K562 (cell line): ENCODE measurements around the gene BDNF. TPM values are rescaled to one million over a fixed set of nuclear protein-coding genes. Genes with fewer than 3 reads are reported as not detected.

Source experiments
- ATAC-seq: fragments of 200-7000 bp; cut with Tn5 transposase; 3 replicates; pipeline ENCODE4 v1.9.1; 2020; ENCODE audit warnings: moderate library complexity
- BruUV-seq: library from RNA; stranded (reverse); fragments of 400-500 nt; replicated peaks from 2 replicates; lab custom pipeline; 2021; lab: Mats Ljungman, UMichigan
- CTCF ChIA-PET: fragments of 300-600 bp; formaldehyde crosslinking; extraction: SDS; loops from one replicate; lab custom pipeline; 2021; ENCODE audit warnings: low intra/inter-chr PET ratio; lab: Yijun Ruan, JAX
- POLR2A ChIA-PET: fragments of 300-600, 350-650 bp; sonication (Branson Sonifier 250); formaldehyde crosslinking; extraction: SDS; loops from one replicate; lab custom pipeline; 2021; ENCODE audit warnings: antibody characterized with exemption, inconsistent platforms; lab: Yijun Ruan, JAX
- DNase-seq, 4 experiments: peaks; one replicate each; pipeline versions ENCODE4 v3.0.0 to v3.0.0-alpha.2; 2011 to 2018; ENCODE audit warnings: low spot score in 3 of 4, mixed read lengths in 3 of 4; ENCODE audit errors: extremely low read depth in 1 of 4
- FAIRE-seq: peaks from 2 replicates; lab custom pipeline; 2011; peaks lifted over from hg19 to GRCh38; lab: Jason Lieb, UNC
- H2AFZ ChIP-seq: 2 replicates; pipeline ENCODE4 v1.6.0; 2011; ENCODE audit warnings: low read depth, low read length, control low read depth, inconsistent platforms
- H3K27ac ChIP-seq: fragments of 200-600 bp; 3 replicates; pipeline ENCODE4 v1.8.0; 2011; ENCODE audit warnings: low read depth, mild to moderate bottlenecking, control low read depth, inconsistent platforms, low read length, moderate library complexity, mixed read lengths; ENCODE audit errors: extremely low read depth
- H3K27me3 ChIP-seq, 2 experiments: fragments of 300-600 bp in 1 of 2; 2 replicates in 1 of 2; 3 replicates in 1 of 2; pipeline versions ENCODE4 v1.6.0 to v1.8.0; 2011; ENCODE audit warnings: inconsistent platforms in 2 of 2, low read length in 2 of 2, mild to moderate bottlenecking in 1 of 2, mixed read lengths in 1 of 2, moderate library complexity in 1 of 2; ENCODE audit not compliant: control insufficient read depth in 2 of 2, insufficient read depth in 2 of 2
- H3K36me3 ChIP-seq: fragments of 300-600 bp; 3 replicates; pipeline ENCODE4 v1.8.0; 2011; ENCODE audit warnings: mild to moderate bottlenecking, low read length, inconsistent platforms; ENCODE audit not compliant: control insufficient read depth, insufficient read depth
- H3K4me1 ChIP-seq, 2 experiments: fragments of 200-600 bp in 1 of 2; replicated peaks in 1 of 2; 2 replicates in 1 of 2; 3 replicates in 1 of 2; pipeline versions ENCODE4 v1.5.1 to v1.8.0; 2011; ENCODE audit warnings: inconsistent platforms in 2 of 2, low read length in 2 of 2, mild to moderate bottlenecking in 1 of 2, mixed read lengths in 1 of 2, moderate library complexity in 1 of 2; ENCODE audit not compliant: control insufficient read depth in 2 of 2, insufficient read depth in 2 of 2
- H3K4me2 ChIP-seq: 2 replicates; pipeline ENCODE4 v1.6.1; 2011; ENCODE audit warnings: low read length, control low read depth, inconsistent platforms, mixed read lengths; ENCODE audit not compliant: insufficient read depth
- H3K4me3 ChIP-seq: fragments of 200-600 bp; sonication (generic), shearing (Covaris generic); 2 replicates; pipeline ENCODE4 v1.5.1; 2016; ENCODE audit warnings: control low read depth, inconsistent platforms
- H3K79me2 ChIP-seq: fragments of 200-600 bp; 3 replicates; pipeline ENCODE4 v1.8.0; 2011; ENCODE audit warnings: low read length, inconsistent platforms; ENCODE audit not compliant: control insufficient read depth, insufficient read depth
- H3K9ac ChIP-seq, 2 experiments: 2 replicates each; pipeline versions ENCODE4 v1.6.0 to v1.6.1; 2011; ENCODE audit warnings: low read depth in 2 of 2, low read length in 2 of 2, control low read depth in 1 of 2, inconsistent platforms in 1 of 2, mild to moderate bottlenecking in 1 of 2, mixed read lengths in 1 of 2; ENCODE audit not compliant: insufficient read depth in 1 of 2
- H3K9me1 ChIP-seq: one replicate; pipeline ENCODE4 v1.6.0; 2011; ENCODE audit warnings: inconsistent platforms, mild to moderate bottlenecking, low read length, moderate library complexity; ENCODE audit not compliant: control insufficient read depth, insufficient read depth
- H3K9me3 ChIP-seq: replicated peaks from 2 replicates; pipeline ENCODE4 v1.5.1; 2011; ENCODE audit warnings: low read depth, low read length, inconsistent platforms; ENCODE audit not compliant: control insufficient read depth, insufficient read depth
- H4K20me1 ChIP-seq: replicated peaks from 2 replicates; pipeline ENCODE4 v1.6.1; 2011; ENCODE audit warnings: low read length, inconsistent platforms, mixed read lengths; ENCODE audit not compliant: control insufficient read depth, insufficient read depth
- ARID3B ChIP-seq: fragments of 250-450 bp; sonication (Bioruptor Pico); IDR thresholded peaks from 2 replicates; pipeline ENCODE4 v1.4.0; 2020; ENCODE audit warnings: borderline replicate concordance
- CHD2 ChIP-seq: IDR thresholded peaks from 2 replicates; pipeline ENCODE4 v1.6.1; 2011; ENCODE audit warnings: low read depth, low read length
- CREB3L1 ChIP-seq: fragments of 450-650 bp; IDR thresholded peaks from 2 replicates; pipeline ENCODE4 v1.6.1; 2014; ENCODE audit warnings: low read depth, mild to moderate bottlenecking, moderate library complexity, borderline replicate concordance
- IFI16 ChIP-seq: fragments of 250-450 bp; sonication (Bioruptor Pico); IDR thresholded peaks from 2 replicates; pipeline ENCODE4 v2.1.2; 2022; ENCODE audit warnings: mild to moderate bottlenecking, inconsistent platforms
- KAT7 ChIP-seq: sonication (generic); formaldehyde crosslinking; IDR thresholded peaks from 2 replicates; pipeline ENCODE4 v1.8.0; 2022; ENCODE audit warnings: missing genetic modification reagents, mild to moderate bottlenecking, borderline replicate concordance
- NCOR1 ChIP-seq: fragments of 450-650 bp; IDR thresholded peaks from 2 replicates; pipeline ENCODE4 v1.6.1; 2016; ENCODE audit warnings: mild to moderate bottlenecking, moderate library complexity
- NELFE ChIP-seq: IDR thresholded peaks from 2 replicates; pipeline ENCODE4 v1.6.1; 2011; ENCODE audit warnings: mild to moderate bottlenecking; ENCODE audit not compliant: insufficient read depth, insufficient read length
- POLR2H ChIP-seq: IDR thresholded peaks from 2 replicates; pipeline ENCODE4 v1.6.1; 2016; ENCODE audit warnings: missing genetic modification characterization, low read depth, mild to moderate bottlenecking, control low read depth, missing compliant biosample characterization, moderate library complexity
- RREB1 ChIP-seq: fragments of 250-450 bp; sonication (Bioruptor Pico); IDR thresholded peaks from 2 replicates; pipeline ENCODE4 v1.4.0; 2020
- SMAD4 ChIP-seq: fragments of 250-450 bp; sonication (Bioruptor Pico); conservative IDR thresholded peaks from 2 replicates; pipeline ENCODE4 v1.8.0; 2021; ENCODE audit warnings: inconsistent platforms, mild to moderate bottlenecking, moderate library complexity
- TAF15 ChIP-seq: fragments of 200-400 bp; formaldehyde crosslinking; IDR thresholded peaks from 2 replicates; pipeline ENCODE4 v1.6.1; 2017; ENCODE audit warnings: mild to moderate bottlenecking, low read depth, low read length, moderate library complexity
- ZEB2 ChIP-seq: fragments of 450-650 bp; IDR thresholded peaks from 2 replicates; pipeline ENCODE4 v1.6.1; 2016
- ZNF224 ChIP-seq: sonication (generic); formaldehyde crosslinking; IDR thresholded peaks from 2 replicates; pipeline ENCODE4 v1.8.0; 2022; ENCODE audit warnings: mild to moderate bottlenecking, missing genetic modification reagents
- WGBS: fragments of 100-300 bp; shearing (Covaris generic); methylation state at CpG from one replicate; pipeline ENCODE4 v1.1.6; 2016; ENCODE audit warnings: low coverage, mixed read lengths; ENCODE audit not compliant: insufficient coverage; ENCODE audit errors: missing lambda C conversion rate; 5-methylcytosine and 5-hydroxymethylcytosine counted together
- in situ Hi-C: fragments of 300-500 bp; cut with MboI; formaldehyde crosslinking; loops from 4 replicates; pipeline ENCODE4 v1.15.0; 2018; ENCODE audit warnings: inconsistent platforms, mixed read lengths
- intact Hi-C: fragments of 100-400 bp; cut with micrococcal nuclease; formaldehyde crosslinking; loops from 2 replicates; pipeline ENCODE4 v1.14.2; 2022
- polyA plus RNA-seq, 8 experiments: library from polyadenylated mRNA; depleted of rRNA in 4 of 8; stranded (reverse) in 5 of 8; unstranded in 3 of 8; fragments of >200 nt; fragmentation: Nextera tagmentation in 2 of 8; fragmentation: Illumina TruSeq in 1 of 8; extraction: Ambion mirVana in 2 of 8; extraction: Trizol in 1 of 8; gene quantifications; 2 replicates each; pipeline versions ENCODE4 v1.2.1 to v1.2.3, GENCODE V29; 2011 to 2014; ENCODE audit warnings: inconsistent platforms in 1 of 8, missing spikeins in 1 of 8
- total RNA-seq, 7 experiments: library from RNA; depleted of rRNA in 6 of 7; stranded (reverse); fragments of >200 nt in 6 of 7; fragmentation: Illumina TruSeq in 2 of 7; extraction: Trizol in 2 of 7; gene quantifications; 2 replicates each; pipeline versions ENCODE4 v1.2.1 to v1.2.3, GENCODE V29; 2011 to 2021; ENCODE audit warnings: low replicate concordance in 1 of 7

The BDNF gene
- total and polyA plus RNA-seq, 9 of the 15 experiments (the other 6 are each of a cell fraction or from before 2014, with no cell fraction given) = 0.04 TPM; not detected in 8

- H3K4me1 ChIP-seq = no peaks in the 10 kb centered on the region
- H3K4me2 ChIP-seq = no peak overlapping the region
- ChIA-PET POLR2A (no interaction called here), CTCF (no interaction called here)
- H3K27me3 ChIP-seq = no peaks in the 10 kb centered on the region
- no peaks in the 10 kb centered on the region for H3K9me1 ChIP-seq
- FAIRE-seq (no peak), DNase-seq (no peak), ATAC-seq (no peak)
- 3% methylated on average over 4 of the region's 4 CpGs for WGBS
- no peaks in the 10 kb centered on the region for H4K20me1 ChIP-seq
- H3K27ac ChIP-seq = no peak overlapping the region
- intact Hi-C loops = no loop called here
- H3K9ac ChIP-seq = no peak overlapping the region
- no peak overlapping the region for H2AFZ ChIP-seq
- H3K9me3 ChIP-seq = no peaks in the 10 kb centered on the region
- no peak overlapping the region for H3K4me3 ChIP-seq
- in situ Hi-C loops = no loop called here
- no TSS peak for BruUV-seq
- H3K36me3 ChIP-seq = no peaks in the 10 kb centered on the region
- no peaks in the 10 kb centered on the region for H3K79me2 ChIP-seq
- TF ChIP-seq TAF15 = no peak
- no peak for TF ChIP-seq IFI16
- TF ChIP-seq SMAD4 (CRISPR knock-in tag) = no peak
- no peak for TF ChIP-seq ZEB2
- no peak for TF ChIP-seq ARID3B (CRISPR knock-in tag)
- no peak for TF ChIP-seq CHD2
- TF ChIP-seq NCOR1 = no peak
- TF ChIP-seq KAT7 (CRISPR knock-in tag) = no peak
- TF ChIP-seq CREB3L1 = no peak
- no peak for TF ChIP-seq NELFE
- no peak for TF ChIP-seq POLR2H (tag)
- TF ChIP-seq ZNF224 = no peak
- no peak for TF ChIP-seq RREB1 (CRISPR knock-in tag)
Measured at GRCh38 chr11:27621405-27622161, 78.7 kb downstream of the BDNF start.
